GM19467 (cell line): Measurements from ENCODE around the gene PLPPR3.
"Not testable (repeated sequence)": the region's sequence is repeated elsewhere in the genome, so short reads cannot be mapped to it uniquely, and the experiment has no call there.

Experiments used
- ATAC-seq: cut with Tn5 transposase; IDR thresholded peaks from one replicate; pipeline ENCODE4 v1.9.1; 2021; ENCODE audit warnings: mild to moderate bottlenecking, moderate library complexity; ENCODE audit not compliant: unreplicated experiment

Gene PLPPR3

DNA sequence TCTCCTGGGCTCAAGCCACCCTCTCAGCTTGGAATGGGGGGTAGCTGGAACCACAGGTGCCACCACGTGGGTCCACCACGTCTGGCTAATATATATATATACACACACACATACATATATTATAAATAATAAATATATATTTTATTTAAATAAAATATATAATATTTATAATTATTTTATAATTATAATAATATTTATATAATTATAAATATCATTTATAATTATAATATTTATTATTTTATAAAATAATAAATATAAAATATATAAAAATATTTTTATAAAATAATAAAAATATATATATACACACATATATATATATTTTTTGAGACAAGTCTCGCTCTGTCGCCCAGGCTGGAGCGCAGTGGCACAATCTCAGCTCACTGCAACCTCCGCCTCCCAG is 32.8 kb upstream of the PLPPR3 start:
- no peak for ATAC-seq

DNA sequence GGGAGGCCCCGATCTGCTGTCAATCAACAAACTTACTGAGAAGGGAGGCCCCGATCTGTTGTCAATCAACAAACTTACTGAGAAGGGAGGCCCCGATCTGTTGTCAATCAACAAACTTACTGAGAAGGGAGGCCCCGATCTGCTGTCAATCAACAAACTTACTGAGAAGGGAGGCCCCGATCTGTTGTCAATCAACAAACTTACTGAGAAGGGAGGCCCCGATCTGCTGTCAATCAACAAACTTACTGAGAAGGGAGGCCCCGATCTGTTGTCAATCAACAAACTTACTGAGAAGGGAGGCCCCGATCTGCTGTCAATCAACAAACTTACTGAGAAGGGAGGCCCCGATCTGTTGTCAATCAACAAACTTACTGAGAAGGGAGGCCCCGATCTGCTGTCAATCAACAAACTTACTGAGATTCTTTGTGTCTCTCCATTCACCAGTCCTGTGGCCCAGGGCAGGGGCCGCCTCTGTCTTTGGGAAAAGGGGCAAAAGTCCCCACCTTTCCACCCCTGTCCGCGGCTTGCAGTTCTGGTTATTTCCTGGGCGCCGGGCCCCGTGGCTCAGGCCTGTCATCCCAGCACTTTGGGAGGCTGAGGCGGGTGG is 32.0 kb upstream of the PLPPR3 start:
- ATAC-seq: not testable (repeated sequence)

DNA sequence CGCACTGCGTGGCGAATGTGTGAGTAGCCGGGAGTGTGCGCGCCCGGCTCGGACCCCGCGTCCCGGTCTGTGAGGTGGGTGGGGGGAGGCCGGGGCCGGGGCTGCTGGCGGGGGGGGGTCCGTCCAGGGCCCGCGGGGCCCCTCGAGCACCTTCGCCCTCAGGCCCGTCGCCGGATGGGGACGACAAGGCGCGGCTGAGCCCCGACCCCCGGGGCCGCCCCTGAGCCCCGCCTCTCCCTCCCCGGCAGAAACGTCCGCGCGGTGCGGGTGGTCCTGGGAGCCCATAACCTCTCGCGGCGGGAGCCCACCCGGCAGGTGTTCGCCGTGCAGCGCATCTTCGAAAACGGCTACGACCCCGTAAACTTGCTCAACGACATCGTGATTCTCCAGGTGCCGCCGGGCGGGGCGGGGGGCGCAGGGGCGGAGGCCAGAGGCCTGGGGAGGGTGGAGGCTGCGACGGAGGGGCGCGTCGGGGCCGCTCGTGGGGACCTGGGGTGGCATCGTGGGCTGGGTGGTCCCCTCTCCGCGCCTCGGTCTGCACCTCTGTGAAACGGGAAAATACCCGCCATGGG is 31.3 kb upstream of the PLPPR3 start:
- ATAC-seq: no peak

DNA sequence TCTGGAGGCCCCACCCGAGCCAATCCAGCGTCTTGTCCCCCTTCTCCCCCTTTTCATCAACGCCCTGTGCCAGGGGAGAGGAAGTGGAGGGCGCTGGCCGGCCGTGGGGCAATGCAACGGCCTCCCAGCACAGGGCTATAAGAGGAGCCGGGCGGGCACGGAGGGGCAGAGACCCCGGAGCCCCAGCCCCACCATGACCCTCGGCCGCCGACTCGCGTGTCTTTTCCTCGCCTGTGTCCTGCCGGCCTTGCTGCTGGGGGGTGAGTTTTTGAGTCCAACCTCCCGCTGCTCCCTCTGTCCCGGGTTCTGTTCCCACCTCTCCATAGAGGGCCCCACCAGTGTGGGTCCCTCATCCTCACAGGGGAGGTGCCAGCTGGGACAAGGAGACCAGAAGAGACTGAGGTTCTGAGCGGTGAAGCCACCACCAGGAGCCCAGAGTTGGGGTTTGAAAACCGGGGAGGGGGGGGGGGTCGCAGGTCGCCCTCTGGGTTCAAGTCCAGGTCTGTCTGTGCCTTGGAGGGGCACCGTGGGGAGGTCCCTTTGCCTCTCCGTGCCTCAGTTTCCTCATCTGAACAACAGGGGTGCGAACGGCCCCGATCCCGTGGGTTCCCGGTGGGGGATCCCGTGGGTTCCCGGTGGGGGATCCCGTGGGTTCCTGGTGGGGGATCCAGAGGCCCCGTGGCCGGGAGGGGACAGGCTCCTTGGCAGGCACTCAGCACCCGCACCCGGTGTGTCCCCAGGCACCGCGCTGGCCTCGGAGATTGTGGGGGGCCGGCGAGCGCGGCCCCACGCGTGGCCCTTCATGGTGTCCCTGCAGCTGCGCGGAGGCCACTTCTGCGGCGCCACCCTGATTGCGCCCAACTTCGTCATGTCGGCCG is 30.6 kb upstream of the PLPPR3 start, which contains the start of gene ELANE:
Gene ELANE, plus strand, starts transcription at position 168 of the 878 bp plus-strand sequence. Its CDS starts 26 bp downstream, at position 194.
- ATAC-seq: no peak

DNA sequence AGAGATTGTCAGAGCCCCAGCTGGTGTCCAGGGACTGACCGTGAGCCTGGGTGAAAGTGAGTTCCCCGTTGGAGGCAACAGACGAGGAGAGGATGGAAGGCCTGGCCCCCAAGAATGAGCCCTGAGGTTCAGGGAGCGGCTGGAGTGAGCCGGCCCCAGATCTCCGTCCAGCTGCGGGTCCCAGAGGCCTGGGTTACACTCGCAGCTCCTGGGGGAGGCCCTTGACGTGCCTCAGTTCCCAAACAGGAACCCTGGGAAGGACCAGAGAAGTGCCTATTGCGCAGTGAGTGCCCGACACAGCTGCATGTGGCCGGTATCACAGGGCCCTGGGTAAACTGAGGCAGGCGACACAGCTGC is 29.2 kb upstream of the PLPPR3 start:
- ATAC-seq: no peak

DNA sequence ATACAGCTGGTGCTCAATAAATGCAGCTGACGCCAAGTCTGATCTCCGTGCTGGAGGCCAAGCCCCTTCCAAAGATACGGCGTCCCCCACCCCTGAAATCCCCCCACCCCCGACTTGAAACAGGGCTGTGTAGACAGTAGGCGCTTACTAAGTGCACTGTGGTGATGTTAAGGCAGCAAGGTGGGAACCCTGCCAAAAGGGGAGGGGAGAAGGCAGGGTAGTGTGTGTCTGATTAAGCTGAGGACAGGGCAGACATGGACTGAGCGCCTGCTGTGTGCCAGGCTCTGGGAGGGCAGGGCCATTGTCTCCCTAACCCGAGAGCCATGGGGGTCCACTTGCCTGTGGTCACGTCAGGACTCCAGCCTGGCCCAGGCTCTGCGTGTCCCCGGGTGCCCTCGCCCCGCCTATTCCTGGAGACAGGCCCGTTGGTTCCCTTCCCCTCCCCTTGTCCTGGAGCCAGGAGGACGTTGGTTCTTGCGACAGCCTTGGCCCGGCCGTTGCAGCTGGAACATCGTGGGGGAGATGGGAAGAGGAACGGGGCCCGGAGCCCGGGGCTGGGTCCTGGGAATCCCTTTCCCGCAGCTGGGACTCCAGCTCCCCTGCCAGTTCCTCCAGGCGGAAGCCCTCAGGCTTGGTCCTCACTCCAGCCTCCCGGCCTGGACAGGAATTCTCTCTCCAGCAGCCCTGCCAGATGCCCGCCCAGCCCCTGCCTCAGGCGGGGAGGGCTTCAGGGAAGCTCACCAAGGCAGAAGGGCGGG is 28.6 kb upstream of the PLPPR3 start:
- ATAC-seq: no peak

DNA sequence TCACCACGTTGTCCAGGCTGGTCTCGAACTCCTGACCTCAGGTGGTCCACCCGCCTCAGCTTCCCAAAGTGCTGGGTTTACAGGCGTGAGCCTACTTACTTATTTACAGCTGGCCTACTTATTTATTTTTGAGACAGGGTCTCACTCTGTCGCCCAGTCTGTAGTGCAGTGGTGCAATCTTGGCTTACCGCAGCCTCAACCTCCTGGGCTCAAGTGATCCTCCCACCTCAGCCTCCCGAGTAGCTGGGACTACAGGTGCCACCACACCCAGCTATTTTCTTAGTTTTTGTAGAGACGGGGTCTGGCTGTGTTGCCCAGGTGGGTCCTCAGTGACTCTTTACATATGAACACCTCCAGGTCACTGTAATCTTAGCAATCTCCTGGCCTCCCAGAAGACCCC is 27.4 kb upstream of the PLPPR3 start:
- ATAC-seq: not testable (repeated sequence)

DNA sequence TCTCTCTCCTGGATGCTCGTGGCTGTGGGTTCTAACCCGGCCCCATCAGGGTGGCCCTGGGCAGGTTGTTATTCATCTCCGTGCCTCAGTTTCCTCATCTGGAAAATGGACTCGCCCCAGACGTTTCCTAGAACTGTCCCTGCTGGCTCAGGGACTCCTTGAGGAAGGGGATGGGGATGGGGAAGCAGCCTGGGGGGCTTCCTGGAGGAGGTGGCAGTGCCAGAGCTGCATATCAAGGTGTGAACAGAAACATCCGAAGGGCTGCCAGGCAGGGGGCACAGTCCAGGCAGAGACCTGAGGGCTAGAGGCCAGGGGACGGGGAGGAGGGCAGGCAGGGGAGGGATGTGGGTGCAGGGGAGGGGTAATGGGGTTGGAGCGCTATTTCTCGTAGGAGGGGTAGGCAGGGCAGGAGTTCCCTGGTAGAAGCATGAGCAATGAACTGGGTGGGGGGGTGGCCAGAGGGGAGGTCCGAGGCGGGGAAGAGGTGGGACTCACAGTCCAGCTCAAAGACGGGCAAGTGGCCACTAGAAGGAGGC is 26.7 kb upstream of the PLPPR3 start:
- no peak for ATAC-seq

DNA sequence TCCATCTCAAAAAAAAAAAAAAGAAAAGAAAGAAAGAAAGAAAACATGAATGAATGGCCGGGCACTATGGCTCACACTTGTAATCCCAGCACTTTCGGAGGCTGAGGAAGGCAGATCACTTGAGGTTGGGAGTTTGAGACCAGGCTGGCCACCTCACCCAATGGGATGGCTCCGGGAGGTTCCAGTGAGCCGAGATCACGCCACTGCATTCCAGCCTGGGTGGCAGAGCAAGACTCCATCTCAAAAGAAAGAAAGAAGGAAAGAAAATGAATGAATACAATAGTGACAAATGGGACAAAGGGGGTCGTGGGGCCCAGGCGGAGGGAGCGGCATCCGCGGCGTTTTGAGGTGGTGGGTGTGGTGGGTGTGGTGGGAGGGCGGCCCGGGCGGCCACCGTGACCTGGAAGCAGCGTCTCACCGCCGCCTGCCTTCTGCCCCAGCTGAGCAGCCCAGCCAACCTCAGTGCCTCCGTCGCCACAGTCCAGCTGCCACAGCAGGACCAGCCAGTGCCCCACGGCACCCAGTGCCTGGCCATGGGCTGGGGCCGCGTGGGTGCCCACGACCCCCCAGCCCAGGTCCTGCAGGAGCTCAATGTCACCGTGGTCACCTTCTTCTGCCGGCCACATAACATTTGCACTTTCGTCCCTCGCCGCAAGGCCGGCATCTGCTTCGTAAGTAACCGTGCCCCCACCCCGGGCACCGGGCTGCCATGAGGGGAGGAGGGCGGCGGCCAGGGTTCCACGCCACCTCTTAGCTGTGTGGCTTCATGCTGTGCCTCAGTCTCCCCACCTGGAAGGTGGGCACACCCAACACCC is 24.2 kb upstream of the PLPPR3 start:
- no peak for ATAC-seq

DNA sequence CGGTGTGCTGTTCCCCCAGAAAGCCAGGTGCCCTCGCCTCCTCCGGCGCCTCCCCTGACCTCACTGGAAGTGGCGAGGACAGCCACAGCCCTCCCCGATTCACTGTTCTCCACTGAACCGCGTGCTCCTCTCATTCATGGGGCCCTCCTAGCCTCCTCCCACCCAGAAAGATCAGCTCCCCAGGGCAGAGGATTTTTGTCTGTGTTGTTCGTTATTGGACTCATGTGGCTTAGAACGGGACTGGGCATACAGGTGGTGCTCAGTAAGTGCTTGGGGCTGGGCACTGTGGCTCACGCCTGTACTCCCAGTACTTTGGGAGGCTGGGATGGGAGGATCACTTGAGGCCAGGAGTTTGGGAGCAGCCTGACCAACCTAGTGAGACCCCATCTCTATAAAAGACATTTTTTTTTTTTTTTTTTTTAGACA is 22.8 kb upstream of the PLPPR3 start:
- no peak for ATAC-seq

DNA sequence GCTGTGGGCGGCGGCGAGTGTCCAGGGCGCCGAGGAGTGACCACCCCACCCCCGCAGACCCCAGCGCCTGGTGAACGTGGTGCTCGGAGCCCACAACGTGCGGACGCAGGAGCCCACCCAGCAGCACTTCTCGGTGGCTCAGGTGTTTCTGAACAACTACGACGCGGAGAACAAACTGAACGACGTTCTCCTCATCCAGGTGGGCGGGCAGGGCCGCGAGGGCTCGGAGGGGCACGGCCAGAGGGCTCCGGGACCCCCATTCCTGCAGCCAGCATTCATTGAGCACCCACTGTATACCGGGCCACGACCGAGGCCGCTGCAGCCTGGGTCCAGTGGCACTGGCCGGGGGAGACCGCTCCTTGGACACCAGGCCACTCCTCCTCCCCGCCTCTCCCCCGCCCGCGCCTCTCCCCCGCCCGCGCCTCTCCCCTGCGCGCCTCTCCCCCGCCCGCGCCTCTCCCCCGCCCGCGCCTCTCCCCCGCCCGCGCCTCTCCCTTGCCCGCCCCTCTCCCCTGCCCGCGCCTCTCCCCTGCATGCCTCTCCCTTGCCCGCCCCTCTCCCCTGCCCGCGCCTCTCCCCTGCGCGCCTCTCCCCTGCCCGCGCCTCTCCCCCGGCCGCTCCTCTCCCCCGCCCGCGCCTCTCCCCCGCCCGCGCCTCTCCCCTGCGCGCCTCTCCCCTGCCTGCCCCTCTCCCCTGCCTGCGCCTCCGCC is 22.2 kb upstream of the PLPPR3 start:
- no peak for ATAC-seq

DNA sequence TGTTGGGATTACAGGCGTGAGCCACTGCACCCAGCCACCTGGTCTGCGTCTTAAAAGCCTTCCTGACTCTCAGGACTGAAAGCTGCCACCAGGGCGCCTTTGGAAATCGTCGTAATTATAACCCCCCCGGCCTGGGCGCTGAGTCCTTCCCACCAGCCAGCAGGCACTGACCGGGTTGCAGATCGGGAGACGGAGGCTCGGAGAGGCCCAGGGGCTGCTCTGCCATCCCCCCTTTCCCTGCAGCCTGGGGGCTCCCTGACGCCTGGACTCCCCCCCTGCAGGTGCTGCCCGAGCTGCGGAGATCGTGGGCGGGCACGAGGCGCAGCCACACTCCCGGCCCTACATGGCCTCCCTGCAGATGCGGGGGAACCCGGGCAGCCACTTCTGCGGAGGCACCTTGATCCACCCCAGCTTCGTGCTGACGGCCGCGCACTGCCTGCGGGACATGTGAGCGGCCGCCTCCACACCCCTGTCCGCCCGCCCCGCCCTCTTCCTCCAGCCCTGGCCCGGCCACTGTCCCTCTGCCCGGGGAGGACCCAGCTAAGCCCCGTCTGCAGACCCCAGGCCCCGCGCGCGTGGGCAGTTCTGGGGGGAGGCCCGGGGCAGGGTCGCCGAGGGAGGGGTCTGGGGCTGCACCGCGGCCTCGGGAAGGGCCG is 21.6 kb upstream of the PLPPR3 start:
- ATAC-seq: no peak

DNA sequence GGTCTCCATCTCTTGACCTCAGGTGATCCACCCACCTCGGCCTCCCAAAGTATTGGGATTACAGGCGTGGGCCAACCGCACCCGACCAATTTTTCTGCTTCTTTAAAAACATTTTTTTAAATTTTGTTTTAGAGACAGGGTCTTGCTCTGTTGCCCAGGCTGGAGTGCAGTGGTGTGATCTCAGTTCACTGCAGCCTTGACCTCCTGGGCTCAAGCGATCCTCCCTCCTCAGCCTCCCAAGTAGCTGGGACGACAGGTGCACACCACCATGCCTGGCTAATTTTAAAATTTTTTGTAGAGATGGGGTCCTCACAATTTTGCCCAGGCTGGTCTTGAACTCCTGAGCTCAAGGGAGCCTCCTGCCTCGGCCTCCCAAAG is 21.0 kb upstream of the PLPPR3 start:
- not testable (repeated sequence) for ATAC-seq

DNA sequence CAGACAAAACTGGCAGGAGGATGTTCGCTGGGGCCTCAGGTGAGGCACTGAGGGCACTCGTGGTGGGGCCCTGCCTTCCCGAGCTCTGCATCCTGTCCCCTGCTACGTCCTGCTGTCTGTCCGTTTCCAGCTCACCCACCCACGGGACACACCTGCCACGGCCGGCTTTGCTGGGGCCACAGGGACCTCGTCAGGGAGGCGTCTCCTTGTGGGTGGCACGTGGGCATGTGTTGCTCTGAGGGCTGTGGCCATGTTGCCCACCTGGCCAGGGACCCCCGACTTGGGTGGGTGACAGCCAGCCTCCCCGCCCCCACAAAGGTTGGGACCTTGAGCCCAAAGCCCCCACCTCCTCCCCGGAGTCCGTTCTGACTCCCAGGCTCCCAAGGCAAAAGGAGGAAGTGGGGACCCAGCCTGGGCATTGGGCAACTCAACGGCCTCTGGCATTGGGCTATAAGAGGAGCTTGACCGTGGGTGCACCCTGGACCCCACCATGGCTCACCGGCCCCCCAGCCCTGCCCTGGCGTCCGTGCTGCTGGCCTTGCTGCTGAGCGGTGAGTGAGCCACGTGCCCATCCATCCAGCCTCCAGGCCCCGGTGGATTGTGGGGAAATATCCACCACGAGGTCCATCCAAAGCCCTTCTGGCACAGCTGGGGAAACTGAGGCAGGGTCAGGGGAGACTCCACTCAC is 18.9 kb upstream of the PLPPR3 start, which contains the start of gene PRTN3:
Gene PRTN3, plus strand, starts transcription at position 481 of the 688 bp plus-strand sequence. Its CDS starts 10 bp downstream, at position 491.
- ATAC-seq: no peak

DNA sequence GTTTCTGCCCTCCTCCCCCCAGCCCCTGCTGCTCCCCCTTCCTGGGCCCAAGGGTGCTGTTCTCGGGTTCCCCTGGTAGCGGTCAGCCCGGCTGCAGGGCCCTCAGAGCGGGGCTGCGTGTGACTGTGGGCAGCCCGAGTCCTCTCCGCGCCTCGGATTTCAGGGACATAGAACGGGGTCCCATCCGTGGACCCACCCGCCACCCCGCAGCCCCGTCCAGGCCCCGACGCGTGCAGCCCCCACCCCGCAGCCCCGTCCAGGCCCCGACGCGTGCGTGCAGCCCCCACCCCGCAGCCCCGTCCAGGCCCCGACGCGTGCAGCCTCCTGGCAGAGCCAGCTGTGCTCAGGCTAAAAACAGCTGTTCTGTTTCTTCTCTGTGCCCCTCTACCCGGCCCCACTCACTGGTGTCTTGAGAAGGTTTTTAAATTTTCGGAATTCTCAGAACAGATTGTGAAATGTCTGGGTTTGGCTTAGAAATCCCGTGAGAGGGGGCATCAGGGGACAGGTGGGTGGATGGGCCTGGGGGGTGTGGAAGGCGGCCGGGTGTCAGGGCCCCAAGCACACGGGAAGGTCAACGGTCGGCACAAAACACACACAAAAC is 13.6 kb upstream of the PLPPR3 start:
- ATAC-seq: no peak

DNA sequence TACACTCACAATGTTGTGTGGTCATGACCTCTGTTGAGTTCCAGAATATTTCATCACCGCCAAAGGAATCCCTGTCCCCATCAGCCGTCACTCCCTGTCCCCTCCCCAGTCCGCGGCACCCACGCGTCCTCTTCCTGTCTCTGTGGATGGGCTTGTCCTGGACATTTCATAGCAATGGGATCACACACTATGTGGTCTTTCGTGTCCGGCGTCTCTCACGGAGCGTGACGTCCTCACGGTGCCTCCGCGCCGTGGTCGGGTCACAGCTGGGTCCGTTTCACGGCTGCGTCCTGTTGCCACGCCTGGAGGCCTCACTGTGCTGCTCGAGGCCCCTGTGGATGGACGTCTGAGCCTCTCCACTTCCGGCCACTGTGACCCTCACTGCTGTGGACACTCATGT is 12.5 kb upstream of the PLPPR3 start:
- ATAC-seq: no peak

DNA sequence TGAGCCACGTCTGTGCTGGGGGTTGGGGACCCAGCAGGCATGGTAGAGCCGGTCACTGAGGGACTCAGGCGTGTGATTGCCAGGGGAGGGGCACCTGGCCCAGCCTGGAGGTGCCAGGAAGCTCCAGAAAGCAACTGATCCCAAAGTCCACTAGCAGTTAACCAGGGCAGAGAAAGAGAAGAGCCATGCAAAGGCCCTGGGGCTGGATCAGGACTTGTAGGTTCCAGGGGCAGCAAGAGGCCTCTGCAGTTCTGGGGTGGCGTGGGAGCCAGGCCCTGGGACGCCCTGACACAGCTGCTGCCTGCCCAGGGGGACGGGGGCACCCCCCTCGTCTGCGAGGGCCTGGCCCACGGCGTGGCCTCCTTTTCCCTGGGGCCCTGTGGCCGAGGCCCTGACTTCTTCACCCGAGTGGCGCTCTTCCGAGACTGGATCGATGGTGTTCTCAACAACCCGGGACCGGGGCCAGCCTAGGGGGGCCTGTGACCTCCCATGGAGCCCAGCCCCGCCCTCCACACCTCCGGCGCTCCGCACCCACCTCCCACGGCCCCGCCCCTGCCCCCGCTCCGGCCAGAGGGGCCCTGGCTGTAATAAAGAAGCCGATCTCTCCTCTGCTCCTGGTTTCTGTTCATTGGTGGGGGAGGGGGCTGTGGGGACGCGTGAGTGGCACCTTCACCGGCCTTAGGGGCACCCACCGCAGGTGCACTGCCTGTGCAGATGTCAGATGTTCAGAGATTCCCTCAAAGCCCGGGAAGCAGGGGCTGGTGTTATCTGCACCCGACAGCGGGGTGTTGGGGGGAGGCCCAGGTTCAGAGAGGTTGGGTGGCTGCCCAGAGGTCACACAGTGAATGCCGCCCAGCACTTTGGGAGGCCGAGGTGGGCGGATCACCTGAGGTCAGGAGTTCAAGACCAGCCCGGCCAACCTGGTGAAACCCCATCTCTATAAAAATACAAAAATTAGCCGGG is 9.9 kb upstream of the PLPPR3 start:
- ATAC-seq: no peak
